Retinal pigment epithelial cell (primary cell): ENCODE results near the gene TMEFF1.
A peak's percentile ranks its signal among the peaks of the same experiment; 100 is the strongest.

Experiments used
- DNase-seq: peaks from one replicate; pipeline ENCODE4 v3.0.0-alpha.2; 2010; ENCODE audit warnings: low read depth
- H3K4me3 ChIP-seq: 2 replicates; pipeline ENCODE4 v1.5.1; 2011; ENCODE audit warnings: mild to moderate bottlenecking, low read length, control low read depth, moderate library complexity
- CTCF ChIP-seq: conservative IDR thresholded peaks from 2 replicates; pipeline ENCODE4 v1.5.1; 2011; ENCODE audit warnings: low read depth, low read length, control low read depth, inconsistent platforms

TMEFF1 gene

GRCh38 chr9:100466171-100466828 is 6.6 kb upstream of the TMEFF1 start:
- TF ChIP-seq CTCF = no peak
- no peak overlapping the region for H3K4me3 ChIP-seq
- no peak for DNase-seq

GRCh38 chr9:100466829-100467221 is 6.1 kb upstream of the TMEFF1 start:
- no peak overlapping the region for H3K4me3 ChIP-seq
- no peak for DNase-seq
- TF ChIP-seq CTCF = no peak

GRCh38 chr9:100468041-100468440 is 4.9 kb upstream of the TMEFF1 start:
- no peak for TF ChIP-seq CTCF
- H3K4me3 ChIP-seq = no peak overlapping the region
- no peak for DNase-seq

- no peak for TF ChIP-seq CTCF
- peak overlapping the region; percentile 63 for H3K4me3 ChIP-seq
- no peak for DNase-seq
Observed at GRCh38 chr9:100472268-100472667, 681 bp upstream of the TMEFF1 start.

- DNase-seq = no peak
Observed at GRCh38 chr9:100473276-100474081, 530 bp downstream of the TMEFF1 start.

GRCh38 chr9:100474082-100474923 is 1.4 kb downstream of the TMEFF1 start:
- TF ChIP-seq CTCF = no peak
- no peak for DNase-seq
- H3K4me3 ChIP-seq = peak overlapping the region; percentile 63

More at GRCh38 chr9:100473276-100474081, 530 bp downstream of the TMEFF1 start:
- TF ChIP-seq CTCF = no peak
- peak overlapping the region; percentile 63 for H3K4me3 ChIP-seq
